GM23248 (cell line): ENCODE results near the gene MAPK6.

Experiments used
- EZH2 ChIP-seq: fragments of 200-600 bp; sonication (generic); IDR thresholded peaks from 2 replicates; pipeline ENCODE4 v1.6.1; 2018; ENCODE audit warnings: antibody characterized with exemption, mild to moderate bottlenecking; ENCODE audit not compliant: insufficient read depth, poor library complexity, severe bottlenecking
- EZH2phosphoT487 ChIP-seq: fragments of 200-600 bp; sonication (generic); IDR thresholded peaks from 2 replicates; pipeline ENCODE4 v1.6.1; 2018; ENCODE audit warnings: antibody characterized with exemption, moderate library complexity, mild to moderate bottlenecking, low read depth; ENCODE audit not compliant: insufficient read depth

GRCh38 chr15:52057996-52058395 is 39.0 kb downstream of the MAPK6 start:
- TF ChIP-seq EZH2, result no peak
- TF ChIP-seq EZH2phosphoT487, result no peak
